Measurements from ENCODE around the gene LRRC53.

LRRC53 gene

DNA sequence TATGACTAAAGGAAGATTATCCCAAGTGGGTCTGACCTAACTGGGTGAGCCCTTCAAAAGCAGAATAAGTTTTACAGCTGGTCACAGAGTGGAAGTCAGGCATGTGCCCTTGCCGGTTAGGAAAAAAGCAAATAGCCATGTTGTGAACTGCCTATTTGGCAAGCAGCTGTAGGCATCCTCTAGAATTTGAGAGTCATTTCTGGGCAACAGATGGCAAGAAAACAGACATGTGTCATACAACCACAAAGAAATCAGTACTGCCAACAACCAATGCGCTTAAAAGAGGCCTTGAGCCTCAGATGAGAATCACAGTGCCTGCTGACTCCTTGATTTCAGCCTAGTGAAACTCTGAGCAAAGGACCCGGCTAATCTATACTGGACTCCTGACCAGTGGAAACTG, 26.8 kb downstream of the LRRC53 start:
- Histone ChIP-seq H3K4me3 (ENCODE audit: low read depth in 1 of 2, low read length in 2 of 2) (no peak overlapping the region), H3K4me1 (ENCODE audit: control insufficient read depth in 1 of 2, insufficient read depth in 2 of 2, low read length in 2 of 2) (no peaks in the 10 kb centered on the region), H3K27me3 (ENCODE audit: low read depth, low read length) (no peaks in the 10 kb centered on the region), H3K27ac (ENCODE audit: low read length) (no peak overlapping the region), H3K9me3 (ENCODE audit: control insufficient read depth in 1 of 2, low read length in 2 of 2) (no peaks in the 10 kb centered on the region), H3K36me3 (ENCODE audit: control insufficient read depth in 1 of 2, insufficient read depth in 2 of 2, low read length in 2 of 2) (no peaks in the 10 kb centered on the region)

DNA sequence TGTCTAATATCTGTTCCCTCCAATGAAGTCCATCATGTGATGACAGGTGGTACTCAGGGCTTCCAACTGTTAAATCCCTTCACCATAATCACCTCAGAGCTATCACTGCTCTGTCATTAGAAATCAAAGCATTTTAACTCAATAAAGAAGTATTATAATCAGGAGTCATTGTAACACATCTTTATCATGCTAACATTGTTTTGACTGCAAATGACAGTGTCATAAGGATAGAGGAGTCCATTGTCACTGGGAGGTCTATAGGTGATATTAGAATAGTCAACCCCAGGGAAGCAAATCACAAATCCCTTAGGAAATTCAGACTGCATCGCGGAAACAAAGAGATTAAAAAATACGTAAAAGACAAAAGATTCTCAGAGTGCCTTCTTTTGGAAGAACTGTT, 30.8 kb downstream of the LRRC53 start:
- no peaks in the 10 kb centered on the region for H3K27me3 ChIP-seq (ENCODE audit: low read depth, low read length)
- no peaks in the 10 kb centered on the region for H3K9me3 ChIP-seq (ENCODE audit: control insufficient read depth in 1 of 2, low read length in 2 of 2)
- no peaks in the 10 kb centered on the region for H3K36me3 ChIP-seq (ENCODE audit: control insufficient read depth in 1 of 2, insufficient read depth in 2 of 2, low read length in 2 of 2)
- H3K4me3 ChIP-seq (ENCODE audit: low read depth in 1 of 2, low read length in 2 of 2) = no peak overlapping the region
- no peak overlapping the region for H3K27ac ChIP-seq (ENCODE audit: low read length)
- H3K4me1 ChIP-seq (ENCODE audit: control insufficient read depth in 1 of 2, insufficient read depth in 2 of 2, low read length in 2 of 2) = no peaks in the 10 kb centered on the region

GRCh38 chr1:74480068-74480467, 32.3 kb downstream of the LRRC53 start:
- no peaks in the 10 kb centered on the region for H3K27me3 ChIP-seq (ENCODE audit: low read depth, low read length)

DNA sequence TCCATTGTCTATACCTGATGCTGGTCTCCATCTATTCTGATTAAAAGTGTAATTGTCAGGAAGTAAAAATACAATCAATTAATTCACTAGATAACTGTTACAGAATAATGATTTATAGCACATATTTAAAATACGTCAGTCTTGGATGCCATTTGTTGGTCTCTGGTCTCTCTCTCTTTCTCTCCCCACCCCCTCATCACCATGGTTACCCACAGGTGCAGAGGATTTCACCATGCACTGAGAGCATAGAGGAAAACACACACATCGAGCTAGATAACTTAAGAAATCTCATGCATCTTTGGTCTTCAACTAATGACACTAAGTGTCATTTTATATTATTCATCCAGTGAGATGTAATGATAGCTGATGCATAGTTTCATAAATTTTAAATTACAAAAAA, 33.4 kb downstream of the LRRC53 start:
- Histone ChIP-seq H3K4me1 (ENCODE audit: control insufficient read depth in 1 of 2, insufficient read depth in 2 of 2, low read length in 2 of 2) (no peaks in the 10 kb centered on the region), H3K9me3 (ENCODE audit: control insufficient read depth in 1 of 2, low read length in 2 of 2) (no peaks in the 10 kb centered on the region), H3K36me3 (ENCODE audit: control insufficient read depth in 1 of 2, insufficient read depth in 2 of 2, low read length in 2 of 2) (no peaks in the 10 kb centered on the region), H3K4me3 (ENCODE audit: low read depth in 1 of 2, low read length in 2 of 2) (no peak overlapping the region), H3K27me3 (ENCODE audit: low read depth, low read length) (no peaks in the 10 kb centered on the region), H3K27ac (ENCODE audit: low read length) (no peak overlapping the region)

More at GRCh38 chr1:74480068-74480467, 32.3 kb downstream of the LRRC53 start:
- Histone ChIP-seq H3K4me1 (ENCODE audit: control insufficient read depth in 1 of 2, insufficient read depth in 2 of 2, low read length in 2 of 2) (no peaks in the 10 kb centered on the region), H3K27ac (ENCODE audit: low read length) (no peak overlapping the region), H3K36me3 (ENCODE audit: control insufficient read depth in 1 of 2, insufficient read depth in 2 of 2, low read length in 2 of 2) (no peaks in the 10 kb centered on the region), H3K9me3 (ENCODE audit: control insufficient read depth in 1 of 2, low read length in 2 of 2) (no peaks in the 10 kb centered on the region), H3K4me3 (ENCODE audit: low read depth in 1 of 2, low read length in 2 of 2) (no peak overlapping the region)

DNA sequence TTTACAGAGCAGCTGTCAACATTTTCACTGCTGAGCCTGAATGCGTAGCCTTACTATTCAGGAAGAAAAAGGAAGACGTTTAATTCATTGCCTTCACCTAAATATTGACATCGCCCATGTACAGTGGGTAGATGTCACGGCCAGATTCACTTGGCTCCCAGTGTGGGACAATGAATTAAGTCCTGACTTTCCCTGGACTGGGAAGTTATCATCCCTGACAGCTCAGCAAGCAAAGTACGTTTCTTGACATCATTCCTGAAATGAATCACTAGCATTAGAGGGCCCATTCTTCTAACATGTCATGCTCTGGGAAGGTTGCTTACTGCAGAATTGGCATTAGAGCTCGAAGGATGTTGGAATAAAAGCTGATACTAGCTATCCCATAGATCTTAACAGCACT, 37.8 kb downstream of the LRRC53 start:
- H3K4me3 ChIP-seq (ENCODE audit: low read depth in 1 of 2, low read length in 2 of 2) = no peak overlapping the region
- H3K27ac ChIP-seq (ENCODE audit: low read length) = no peak overlapping the region
- H3K36me3 ChIP-seq (ENCODE audit: control insufficient read depth in 1 of 2, insufficient read depth in 2 of 2, low read length in 2 of 2) = no peaks in the 10 kb centered on the region
- no peaks in the 10 kb centered on the region for H3K9me3 ChIP-seq (ENCODE audit: control insufficient read depth in 1 of 2, low read length in 2 of 2)
- H3K4me1 ChIP-seq (ENCODE audit: control insufficient read depth in 1 of 2, insufficient read depth in 2 of 2, low read length in 2 of 2) = no peaks in the 10 kb centered on the region
- no peaks in the 10 kb centered on the region for H3K27me3 ChIP-seq (ENCODE audit: low read depth, low read length)

- Histone ChIP-seq H3K36me3 (ENCODE audit: control insufficient read depth in 1 of 2, insufficient read depth in 2 of 2, low read length in 2 of 2) (no peaks in the 10 kb centered on the region), H3K27ac (ENCODE audit: low read length) (no peak overlapping the region), H3K27me3 (ENCODE audit: low read depth, low read length) (no peaks in the 10 kb centered on the region), H3K4me1 (ENCODE audit: control insufficient read depth in 1 of 2, insufficient read depth in 2 of 2, low read length in 2 of 2) (no peaks in the 10 kb centered on the region), H3K4me3 (ENCODE audit: low read depth in 1 of 2, low read length in 2 of 2) (no peak overlapping the region), H3K9me3 (ENCODE audit: control insufficient read depth in 1 of 2, low read length in 2 of 2) (no peaks in the 10 kb centered on the region)
These were observed 40.9 kb downstream of the LRRC53 start for GRCh38 chr1:74471470-74471869.

- no peaks in the 10 kb centered on the region for H3K4me1 ChIP-seq (ENCODE audit: control insufficient read depth in 1 of 2, insufficient read depth in 2 of 2, low read length in 2 of 2)
- no peaks in the 10 kb centered on the region for H3K36me3 ChIP-seq (ENCODE audit: control insufficient read depth in 1 of 2, insufficient read depth in 2 of 2, low read length in 2 of 2)
- no peak overlapping the region for H3K27ac ChIP-seq (ENCODE audit: low read length)
These were observed 41.5 kb downstream of the LRRC53 start for GRCh38 chr1:74470936-74471335.

DNA sequence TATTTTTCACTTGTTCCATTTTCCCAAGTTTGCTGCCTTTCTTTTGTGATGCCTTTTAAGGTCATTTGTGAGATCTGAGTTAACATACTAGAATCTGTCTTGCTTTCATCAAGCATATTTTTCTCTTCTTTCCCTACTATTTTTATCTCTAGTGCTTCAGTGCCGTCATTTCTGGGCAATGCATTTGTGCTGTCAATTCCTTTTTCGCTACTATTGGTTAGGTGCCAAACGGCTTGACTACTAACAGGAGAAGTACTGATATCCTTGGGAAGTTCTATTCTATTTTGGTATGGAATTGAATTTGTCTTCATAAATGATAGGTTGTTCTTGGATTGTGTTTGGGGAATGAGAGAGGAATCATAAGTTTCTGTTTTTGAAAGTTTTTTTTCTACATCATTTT, 42.2 kb downstream of the LRRC53 start:
- no peaks in the 10 kb centered on the region for H3K4me1 ChIP-seq (ENCODE audit: control insufficient read depth in 1 of 2, insufficient read depth in 2 of 2, low read length in 2 of 2)
- H3K9me3 ChIP-seq (ENCODE audit: control insufficient read depth in 1 of 2, low read length in 2 of 2) = no peaks in the 10 kb centered on the region
- no peaks in the 10 kb centered on the region for H3K36me3 ChIP-seq (ENCODE audit: control insufficient read depth in 1 of 2, insufficient read depth in 2 of 2, low read length in 2 of 2)
- H3K27me3 ChIP-seq (ENCODE audit: low read depth, low read length) = no peaks in the 10 kb centered on the region
- H3K4me3 ChIP-seq (ENCODE audit: low read depth in 1 of 2, low read length in 2 of 2) = no peak overlapping the region
- H3K27ac ChIP-seq (ENCODE audit: low read length) = no peak overlapping the region

More at GRCh38 chr1:74470936-74471335, 41.5 kb downstream of the LRRC53 start:
- no peaks in the 10 kb centered on the region for H3K27me3 ChIP-seq (ENCODE audit: low read depth, low read length)
- no peak overlapping the region for H3K4me3 ChIP-seq (ENCODE audit: low read depth in 1 of 2, low read length in 2 of 2)
- H3K9me3 ChIP-seq (ENCODE audit: control insufficient read depth in 1 of 2, low read length in 2 of 2) = no peaks in the 10 kb centered on the region

DNA sequence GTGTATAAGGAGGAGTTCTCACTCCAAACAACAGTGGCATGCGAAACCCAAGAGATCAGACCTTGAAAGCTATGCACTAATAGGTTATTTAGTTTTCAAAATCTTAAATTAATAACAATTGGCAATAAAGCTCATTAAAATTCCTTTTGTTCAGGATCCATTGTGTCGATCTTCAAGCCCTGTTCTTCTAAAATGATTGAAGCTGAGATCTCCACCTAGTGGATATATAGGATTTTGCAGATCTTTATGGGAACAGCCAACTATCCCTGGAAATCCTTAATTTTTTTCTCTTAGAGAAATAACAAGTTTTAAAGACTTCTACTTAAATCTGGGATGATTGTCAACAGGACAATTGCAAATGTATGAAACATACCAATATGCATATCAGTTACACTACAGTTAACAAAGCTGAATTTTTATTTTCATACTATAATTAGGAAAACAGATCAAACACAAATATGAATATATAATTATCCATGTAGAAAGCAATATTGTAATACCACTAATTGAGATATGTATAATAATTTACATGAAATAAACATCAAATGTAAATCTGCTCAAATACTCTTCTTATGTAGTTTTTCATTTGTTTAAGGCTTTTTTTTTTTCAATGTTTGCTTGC, 43.3 kb downstream of the LRRC53 start:
- Histone ChIP-seq H3K9me3 (ENCODE audit: control insufficient read depth in 1 of 2, low read length in 2 of 2) (no peaks in the 10 kb centered on the region), H3K4me1 (ENCODE audit: control insufficient read depth in 1 of 2, insufficient read depth in 2 of 2, low read length in 2 of 2) (no peaks in the 10 kb centered on the region), H3K4me3 (ENCODE audit: low read depth in 1 of 2, low read length in 2 of 2) (no peak overlapping the region), H3K36me3 (ENCODE audit: control insufficient read depth in 1 of 2, insufficient read depth in 2 of 2, low read length in 2 of 2) (no peaks in the 10 kb centered on the region), H3K27me3 (ENCODE audit: low read depth, low read length) (no peaks in the 10 kb centered on the region), H3K27ac (ENCODE audit: low read length) (no peak overlapping the region)

GRCh38 chr1:74467786-74468377, 44.5 kb downstream of the LRRC53 start:
- no peak overlapping the region for H3K4me3 ChIP-seq (ENCODE audit: low read depth in 1 of 2, low read length in 2 of 2)
- H3K27ac ChIP-seq (ENCODE audit: low read length) = no peak overlapping the region
- no peaks in the 10 kb centered on the region for H3K36me3 ChIP-seq (ENCODE audit: control insufficient read depth in 1 of 2, insufficient read depth in 2 of 2, low read length in 2 of 2)
- no peaks in the 10 kb centered on the region for H3K27me3 ChIP-seq (ENCODE audit: low read depth, low read length)
- H3K4me1 ChIP-seq (ENCODE audit: control insufficient read depth in 1 of 2, insufficient read depth in 2 of 2, low read length in 2 of 2) = no peaks in the 10 kb centered on the region
- no peaks in the 10 kb centered on the region for H3K9me3 ChIP-seq (ENCODE audit: control insufficient read depth in 1 of 2, low read length in 2 of 2)

DNA sequence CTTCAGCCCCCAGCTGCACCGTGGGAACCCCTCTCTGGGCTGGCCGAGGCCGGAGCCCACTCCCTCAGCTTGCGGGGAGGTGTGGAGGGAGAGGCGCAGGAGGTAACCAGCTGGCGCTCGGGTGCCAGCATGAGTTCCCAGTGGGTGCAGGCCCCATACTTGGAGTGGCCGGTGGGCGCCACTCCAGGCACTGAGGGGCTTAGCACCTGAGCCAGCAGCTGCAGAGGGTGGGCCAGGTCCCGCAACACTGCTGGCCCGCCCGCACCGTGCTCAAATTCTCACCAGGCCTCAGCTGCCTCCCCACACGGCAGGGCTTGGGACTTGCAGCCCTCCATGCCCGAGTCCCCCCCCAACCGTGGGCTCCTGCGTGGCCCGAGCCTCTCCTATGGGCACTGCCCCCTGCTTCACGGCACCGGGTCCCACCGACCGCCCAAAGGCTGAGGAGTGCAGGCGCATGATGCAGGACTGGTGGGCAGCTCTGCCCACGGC, 47.2 kb downstream of the LRRC53 start:
- no peaks in the 10 kb centered on the region for H3K9me3 ChIP-seq (ENCODE audit: control insufficient read depth in 1 of 2, low read length in 2 of 2)
- H3K4me3 ChIP-seq (ENCODE audit: low read depth in 1 of 2, low read length in 2 of 2) = no peak overlapping the region
- no peaks in the 10 kb centered on the region for H3K36me3 ChIP-seq (ENCODE audit: control insufficient read depth in 1 of 2, insufficient read depth in 2 of 2, low read length in 2 of 2)
- H3K27ac ChIP-seq (ENCODE audit: low read length) = no peak overlapping the region
- H3K4me1 ChIP-seq (ENCODE audit: control insufficient read depth in 1 of 2, insufficient read depth in 2 of 2, low read length in 2 of 2) = no peaks in the 10 kb centered on the region
- no peaks in the 10 kb centered on the region for H3K27me3 ChIP-seq (ENCODE audit: low read depth, low read length)

DNA sequence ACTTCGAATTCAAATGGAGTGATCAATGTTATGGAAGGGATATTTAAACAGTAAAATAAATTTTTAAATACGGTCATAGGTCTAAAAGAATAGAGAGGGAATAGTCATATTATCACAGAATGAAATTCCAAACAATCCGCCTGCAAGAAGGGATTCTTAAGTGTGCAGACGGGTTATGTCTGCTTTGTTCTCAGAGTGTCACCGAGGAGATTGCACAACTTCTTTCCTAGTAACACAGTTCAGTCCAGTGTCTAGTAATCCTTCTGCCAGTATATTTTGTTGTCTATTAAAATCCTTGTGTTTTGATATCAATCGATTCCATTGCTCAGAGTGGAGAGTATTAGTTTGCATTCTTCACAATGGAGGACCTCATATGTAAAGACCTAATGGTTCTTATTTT, 48.4 kb downstream of the LRRC53 start:
- Histone ChIP-seq H3K4me1 (ENCODE audit: control insufficient read depth in 1 of 2, insufficient read depth in 2 of 2, low read length in 2 of 2) (no peaks in the 10 kb centered on the region), H3K4me3 (ENCODE audit: low read depth in 1 of 2, low read length in 2 of 2) (no peak overlapping the region), H3K27ac (ENCODE audit: low read length) (no peak overlapping the region), H3K27me3 (ENCODE audit: low read depth, low read length) (no peaks in the 10 kb centered on the region), H3K9me3 (ENCODE audit: control insufficient read depth in 1 of 2, low read length in 2 of 2) (no peaks in the 10 kb centered on the region), H3K36me3 (ENCODE audit: control insufficient read depth in 1 of 2, insufficient read depth in 2 of 2, low read length in 2 of 2) (no peaks in the 10 kb centered on the region)
